Measurements from ENCODE around the gene PPM1G. TPM values are rescaled to one million over a fixed set of nuclear protein-coding genes. Genes with fewer than 3 reads are reported as not detected.
A peak's percentile ranks its signal among the peaks of the same experiment; 100 is the strongest.

PPM1G gene
- total RNA-seq, 1 experiment from 2014 or later: 140 TPM

DNA sequence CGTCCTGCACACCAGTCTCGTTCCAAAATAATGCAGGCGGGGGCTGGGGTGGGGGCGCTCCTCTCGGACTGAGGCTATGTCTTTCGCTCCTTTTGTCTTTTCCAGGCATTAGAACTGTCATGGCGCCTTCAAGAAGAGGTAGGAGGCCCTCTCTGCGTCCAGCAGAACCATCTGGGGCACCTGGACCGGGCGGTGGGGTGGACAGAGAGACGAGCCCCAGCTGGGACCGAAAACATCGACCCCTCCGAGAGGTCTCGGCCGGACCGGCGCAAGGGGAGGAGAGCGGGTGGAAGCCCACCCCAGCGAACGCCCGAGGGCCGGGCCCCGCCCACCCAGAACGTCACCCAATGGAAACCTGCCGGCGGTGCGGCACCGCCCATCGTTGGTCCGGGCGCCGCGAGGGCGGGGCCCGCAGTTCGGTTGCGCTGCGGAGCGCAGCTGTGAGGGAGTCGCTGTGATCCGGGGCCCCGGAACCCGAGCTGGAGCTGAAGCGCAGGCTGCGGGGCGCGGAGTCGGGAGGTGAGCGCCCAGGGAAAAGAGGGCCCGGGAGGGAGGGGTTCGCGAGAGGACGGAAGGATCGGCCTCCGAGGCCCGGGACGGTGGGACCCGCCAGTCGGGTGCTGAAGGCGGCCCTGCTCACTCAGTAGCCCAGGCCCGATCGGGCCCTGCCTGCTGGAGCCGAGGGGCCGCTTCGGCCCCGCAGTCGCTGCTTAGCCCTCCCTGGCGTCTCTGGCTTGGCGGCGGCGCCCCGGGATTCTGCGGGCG is 19.0 kb upstream of the PPM1G start, which contains the start of gene NRBP1 (continued):
- TF ChIP-seq, protein P1, sequence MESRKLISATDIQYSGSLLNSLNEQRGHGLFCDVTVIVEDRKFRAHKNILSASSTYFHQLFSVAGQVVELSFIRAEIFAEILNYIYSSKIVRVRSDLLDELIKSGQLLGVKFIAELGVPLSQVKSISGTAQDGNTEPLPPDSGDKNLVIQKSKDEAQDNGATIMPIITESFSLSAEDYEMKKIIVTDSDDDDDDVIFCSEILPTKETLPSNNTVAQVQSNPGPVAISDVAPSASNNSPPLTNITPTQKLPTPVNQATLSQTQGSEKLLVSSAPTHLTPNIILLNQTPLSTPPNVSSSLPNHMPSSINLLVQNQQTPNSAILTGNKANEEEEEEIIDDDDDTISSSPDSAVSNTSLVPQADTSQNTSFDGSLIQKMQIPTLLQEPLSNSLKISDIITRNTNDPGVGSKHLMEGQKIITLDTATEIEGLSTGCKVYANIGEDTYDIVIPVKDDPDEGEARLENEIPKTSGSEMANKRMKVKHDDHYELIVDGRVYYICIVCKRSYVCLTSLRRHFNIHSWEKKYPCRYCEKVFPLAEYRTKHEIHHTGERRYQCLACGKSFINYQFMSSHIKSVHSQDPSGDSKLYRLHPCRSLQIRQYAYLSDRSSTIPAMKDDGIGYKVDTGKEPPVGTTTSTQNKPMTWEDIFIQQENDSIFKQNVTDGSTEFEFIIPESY (IDR thresholded peaks at IDR 0.05; ENCODE audit: extremely low read depth, insufficient replicate concordance, low read length): peak; percentile 72
- TF ChIP-seq SIN3A (IDR thresholded peaks at IDR 0.05; ENCODE audit: low read depth) (peak; percentile 66; the same call in 1 of the 2 replicates), EGR1 (IDR thresholded peaks at IDR 0.05; ENCODE audit: low read depth) (no peak; the same call in 1 of the 2 replicates)

DNA sequence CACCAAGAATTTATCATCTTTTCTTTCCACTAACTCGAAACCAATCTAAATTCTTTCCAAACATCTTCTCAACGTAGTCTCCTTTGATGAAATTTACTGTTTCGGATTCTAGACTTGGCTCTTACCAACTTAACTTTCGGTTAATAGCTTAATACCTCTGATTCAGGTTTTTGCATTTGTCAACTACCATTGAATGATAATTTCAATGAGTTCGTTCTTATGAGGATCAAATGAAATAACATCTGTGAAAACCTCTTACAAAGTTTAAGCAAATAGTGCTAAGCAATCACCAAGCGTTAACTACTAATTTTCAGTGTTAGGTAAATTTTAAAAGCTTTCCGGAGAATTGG is 18.4 kb upstream of the PPM1G start:
- Histone ChIP-seq H3K9me3 (ENCODE audit: control insufficient read depth in 1 of 2, insufficient read depth in 1 of 2, low read depth in 1 of 2, low read length in 2 of 2) (no peaks in the 10 kb centered on the region), H4K20me1 (ENCODE audit: insufficient read depth) (no peaks in the 10 kb centered on the region), H3K27ac (ENCODE audit: low read depth, low read length) (peak overlapping the region; percentile 93), H3K4me3 (replicated peaks in 1 of 2; ENCODE audit: low read depth in 1 of 2, low read length in 2 of 2) (peak overlapping the region; percentile 83 to 92), H2AFZ (ENCODE audit: low read depth, low read length, poor library complexity, severe bottlenecking) (peak overlapping the region; percentile 82), H3K36me3 (ENCODE audit: control insufficient read depth in 1 of 2, insufficient read depth in 2 of 2, low read length in 2 of 2) (no peaks in the 10 kb centered on the region), H3K27me3 (ENCODE audit: insufficient read depth, low read length) (no peaks in the 10 kb centered on the region), H3K4me1 (ENCODE audit: control insufficient read depth in 1 of 2, insufficient read depth in 2 of 2, low read length in 2 of 2) (peaks cover 22 to 36% of the 10 kb centered on the region in 2 experiments), H3K4me2 (ENCODE audit: low read length) (peak overlapping the region; percentile 86), H3K9me2 (ENCODE audit: insufficient read depth) (no peaks in the 10 kb centered on the region), H3K9ac (ENCODE audit: low read length) (peak overlapping the region; percentile 91), H3K79me2 (ENCODE audit: insufficient read depth, low read length) (peaks cover 38% of the 10 kb centered on the region)
- CTCF ChIA-PET: no interaction called here
- no TSS peak for BruUV-seq (replicated peaks)
- DNase-seq (ENCODE audit: low read depth, low spot score) (no peak), ATAC-seq (no peak)
- intact Hi-C loops (cut with micrococcal nuclease): loop anchor here (2.0 to 10.0 kb wide), 2 partner anchors 19 to 157 kb away; partner anchors contain the start of genes PPM1G and ZNF512
- RAD21 ChIA-PET (ENCODE audit: low non-redundant PET in 1 of 2, low total read pairs in 2 of 2, uncharacterized antibody in 2 of 2, unreplicated experiment in 2 of 2): interaction anchor here in 1 of 2 experiments (1.1 kb wide), 1 partner anchor 18 kb away, joined by 4 read pairs; the partner anchor contains the start of gene PPM1G
- POLR2A ChIA-PET: interaction anchor here (1.0 to 2.7 kb wide), 2 partner anchors 14 to 18 kb away, joined by 3 to 22 read pairs; partner anchors contain the start of gene PPM1G
- TF ChIP-seq EZH2 (IDR thresholded peaks at IDR 0.05): no peak
- TF ChIP-seq SIN3A (IDR thresholded peaks at IDR 0.05; ENCODE audit: low read depth): no peak
- TF ChIP-seq, protein P2, sequence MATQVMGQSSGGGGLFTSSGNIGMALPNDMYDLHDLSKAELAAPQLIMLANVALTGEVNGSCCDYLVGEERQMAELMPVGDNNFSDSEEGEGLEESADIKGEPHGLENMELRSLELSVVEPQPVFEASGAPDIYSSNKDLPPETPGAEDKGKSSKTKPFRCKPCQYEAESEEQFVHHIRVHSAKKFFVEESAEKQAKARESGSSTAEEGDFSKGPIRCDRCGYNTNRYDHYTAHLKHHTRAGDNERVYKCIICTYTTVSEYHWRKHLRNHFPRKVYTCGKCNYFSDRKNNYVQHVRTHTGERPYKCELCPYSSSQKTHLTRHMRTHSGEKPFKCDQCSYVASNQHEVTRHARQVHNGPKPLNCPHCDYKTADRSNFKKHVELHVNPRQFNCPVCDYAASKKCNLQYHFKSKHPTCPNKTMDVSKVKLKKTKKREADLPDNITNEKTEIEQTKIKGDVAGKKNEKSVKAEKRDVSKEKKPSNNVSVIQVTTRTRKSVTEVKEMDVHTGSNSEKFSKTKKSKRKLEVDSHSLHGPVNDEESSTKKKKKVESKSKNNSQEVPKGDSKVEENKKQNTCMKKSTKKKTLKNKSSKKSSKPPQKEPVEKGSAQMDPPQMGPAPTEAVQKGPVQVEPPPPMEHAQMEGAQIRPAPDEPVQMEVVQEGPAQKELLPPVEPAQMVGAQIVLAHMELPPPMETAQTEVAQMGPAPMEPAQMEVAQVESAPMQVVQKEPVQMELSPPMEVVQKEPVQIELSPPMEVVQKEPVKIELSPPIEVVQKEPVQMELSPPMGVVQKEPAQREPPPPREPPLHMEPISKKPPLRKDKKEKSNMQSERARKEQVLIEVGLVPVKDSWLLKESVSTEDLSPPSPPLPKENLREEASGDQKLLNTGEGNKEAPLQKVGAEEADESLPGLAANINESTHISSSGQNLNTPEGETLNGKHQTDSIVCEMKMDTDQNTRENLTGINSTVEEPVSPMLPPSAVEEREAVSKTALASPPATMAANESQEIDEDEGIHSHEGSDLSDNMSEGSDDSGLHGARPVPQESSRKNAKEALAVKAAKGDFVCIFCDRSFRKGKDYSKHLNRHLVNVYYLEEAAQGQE (IDR thresholded peaks at IDR 0.05; ENCODE audit: low read depth): no peak
- no peak for TF ChIP-seq RAD21 (IDR thresholded peaks at IDR 0.05; ENCODE audit: low read depth)
- TF ChIP-seq ZFX (IDR thresholded peaks at IDR 0.05): no peak
- TF ChIP-seq POLR2AphosphoS5 (IDR thresholded peaks at IDR 0.05; ENCODE audit: low read depth, low read length): no peak
- TF ChIP-seq, protein P3, sequence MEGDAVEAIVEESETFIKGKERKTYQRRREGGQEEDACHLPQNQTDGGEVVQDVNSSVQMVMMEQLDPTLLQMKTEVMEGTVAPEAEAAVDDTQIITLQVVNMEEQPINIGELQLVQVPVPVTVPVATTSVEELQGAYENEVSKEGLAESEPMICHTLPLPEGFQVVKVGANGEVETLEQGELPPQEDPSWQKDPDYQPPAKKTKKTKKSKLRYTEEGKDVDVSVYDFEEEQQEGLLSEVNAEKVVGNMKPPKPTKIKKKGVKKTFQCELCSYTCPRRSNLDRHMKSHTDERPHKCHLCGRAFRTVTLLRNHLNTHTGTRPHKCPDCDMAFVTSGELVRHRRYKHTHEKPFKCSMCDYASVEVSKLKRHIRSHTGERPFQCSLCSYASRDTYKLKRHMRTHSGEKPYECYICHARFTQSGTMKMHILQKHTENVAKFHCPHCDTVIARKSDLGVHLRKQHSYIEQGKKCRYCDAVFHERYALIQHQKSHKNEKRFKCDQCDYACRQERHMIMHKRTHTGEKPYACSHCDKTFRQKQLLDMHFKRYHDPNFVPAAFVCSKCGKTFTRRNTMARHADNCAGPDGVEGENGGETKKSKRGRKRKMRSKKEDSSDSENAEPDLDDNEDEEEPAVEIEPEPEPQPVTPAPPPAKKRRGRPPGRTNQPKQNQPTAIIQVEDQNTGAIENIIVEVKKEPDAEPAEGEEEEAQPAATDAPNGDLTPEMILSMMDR (IDR thresholded peaks at IDR 0.05 in 2 of 3, conservative IDR thresholded peaks at IDR 0.05 in 1 of 3; ENCODE audit: borderline replicate concordance in 1 of 3, insufficient read depth in 1 of 3, low read depth in 2 of 3, low read length in 2 of 3): no peak
- TF ChIP-seq CEBPB (IDR thresholded peaks at IDR 0.05; ENCODE audit: low read depth): no peak
- no peak for TF ChIP-seq EGR1 (IDR thresholded peaks at IDR 0.05; ENCODE audit: low read depth)
- TF ChIP-seq, protein P4, sequence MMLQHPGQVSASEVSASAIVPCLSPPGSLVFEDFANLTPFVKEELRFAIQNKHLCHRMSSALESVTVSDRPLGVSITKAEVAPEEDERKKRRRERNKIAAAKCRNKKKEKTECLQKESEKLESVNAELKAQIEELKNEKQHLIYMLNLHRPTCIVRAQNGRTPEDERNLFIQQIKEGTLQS (IDR thresholded peaks at IDR 0.05): no peak
- no peak for TF ChIP-seq EZH2phosphoT487 (IDR thresholded peaks at IDR 0.05; ENCODE audit: borderline replicate concordance)
- no peak for TF ChIP-seq SP1 (IDR thresholded peaks at IDR 0.05; ENCODE audit: low read depth)
- TF ChIP-seq, protein P5, sequence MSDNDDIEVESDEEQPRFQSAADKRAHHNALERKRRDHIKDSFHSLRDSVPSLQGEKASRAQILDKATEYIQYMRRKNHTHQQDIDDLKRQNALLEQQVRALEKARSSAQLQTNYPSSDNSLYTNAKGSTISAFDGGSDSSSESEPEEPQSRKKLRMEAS (IDR thresholded peaks at IDR 0.05): no peak
- no peak for TF ChIP-seq FOSL1 (IDR thresholded peaks at IDR 0.05; ENCODE audit: low read depth)

Data from HCT116 (cell line).